K562 (cell line): ENCODE measurements around the gene HIVEP1. TPM values are rescaled to one million over a fixed set of nuclear protein-coding genes. Genes with fewer than 3 reads are reported as not detected.

Experiments used
- ARID3A ChIP-seq: IDR thresholded peaks from 2 replicates; pipeline ENCODE4 v1.6.1; 2012; ENCODE audit warnings: low read depth, low read length, improper control_type of control experiment, borderline replicate concordance
- NCOA6 ChIP-seq: fragments of 450-650 bp; IDR thresholded peaks from 2 replicates; pipeline ENCODE4 v1.6.1; 2017; ENCODE audit warnings: mild to moderate bottlenecking
- NCOR1 ChIP-seq: fragments of 450-650 bp; IDR thresholded peaks from 2 replicates; pipeline ENCODE4 v1.6.1; 2016; ENCODE audit warnings: mild to moderate bottlenecking, moderate library complexity
- RCOR1 ChIP-seq, 2 experiments: IDR thresholded peaks; 2 replicates each; pipeline ENCODE4 v1.6.1; 2012; ENCODE audit warnings: low read depth in 2 of 2, low read length in 2 of 2, borderline replicate concordance in 1 of 2, improper control_type of control experiment in 1 of 2
- THRA ChIP-seq: fragments of 450-650 bp; IDR thresholded peaks from 2 replicates; pipeline ENCODE4 v1.6.1; 2017; ENCODE audit warnings: mild to moderate bottlenecking, moderate library complexity
- ZNF121 ChIP-seq: sonication (generic); formaldehyde crosslinking; conservative IDR thresholded peaks from 2 replicates; pipeline ENCODE4 v1.8.0; 2022; ENCODE audit warnings: missing genetic modification reagents
- ZNF407 ChIP-seq: fragments of 450-650 bp; IDR thresholded peaks from 2 replicates; pipeline ENCODE4 v1.6.1; 2016; ENCODE audit warnings: low read depth
- polyA plus RNA-seq, 8 experiments: library from polyadenylated mRNA; depleted of rRNA in 4 of 8; stranded (reverse) in 5 of 8; unstranded in 3 of 8; fragments of >200 nt; fragmentation: Nextera tagmentation in 2 of 8; fragmentation: Illumina TruSeq in 1 of 8; extraction: Ambion mirVana in 2 of 8; extraction: Trizol in 1 of 8; gene quantifications; 2 replicates each; pipeline versions ENCODE4 v1.2.1 to v1.2.3, GENCODE V29; 2011 to 2014; ENCODE audit warnings: inconsistent platforms in 1 of 8, missing spikeins in 1 of 8
- total RNA-seq, 7 experiments: library from RNA; depleted of rRNA in 6 of 7; stranded (reverse); fragments of >200 nt in 6 of 7; fragmentation: Illumina TruSeq in 2 of 7; extraction: Trizol in 2 of 7; gene quantifications; 2 replicates each; pipeline versions ENCODE4 v1.2.1 to v1.2.3, GENCODE V29; 2011 to 2021; ENCODE audit warnings: low replicate concordance in 1 of 7
- TF ChIP-seq, protein P1 (sequence below), 2 experiments: fragments of 450-650 bp; IDR thresholded peaks; 2 replicates each; pipeline ENCODE4 v1.6.1; 2018; ENCODE audit warnings: mild to moderate bottlenecking in 2 of 2, low read depth in 1 of 2; ENCODE audit not compliant: partially characterized antibody in 2 of 2
- TF ChIP-seq, protein P2 (sequence below), 3 experiments: IDR thresholded peaks in 2 of 3; conservative IDR thresholded peaks in 1 of 3; 2 replicates each; pipeline ENCODE4 v1.5.1; 2011 to 2012; ENCODE audit warnings: low read length in 3 of 3, mild to moderate bottlenecking in 3 of 3, control low read depth in 2 of 3, improper control_type of control experiment in 1 of 3, inconsistent platforms in 1 of 3, low read depth in 1 of 3, mixed read lengths in 1 of 3, moderate library complexity in 1 of 3; ENCODE audit not compliant: insufficient read depth in 2 of 3

HIVEP1 gene
- total and polyA plus RNA-seq, 9 of the 15 experiments (the other 6 are each of a cell fraction or from before 2014, with no cell fraction given): 6.0 to 33.3 (median 21.7) TPM

DNA sequence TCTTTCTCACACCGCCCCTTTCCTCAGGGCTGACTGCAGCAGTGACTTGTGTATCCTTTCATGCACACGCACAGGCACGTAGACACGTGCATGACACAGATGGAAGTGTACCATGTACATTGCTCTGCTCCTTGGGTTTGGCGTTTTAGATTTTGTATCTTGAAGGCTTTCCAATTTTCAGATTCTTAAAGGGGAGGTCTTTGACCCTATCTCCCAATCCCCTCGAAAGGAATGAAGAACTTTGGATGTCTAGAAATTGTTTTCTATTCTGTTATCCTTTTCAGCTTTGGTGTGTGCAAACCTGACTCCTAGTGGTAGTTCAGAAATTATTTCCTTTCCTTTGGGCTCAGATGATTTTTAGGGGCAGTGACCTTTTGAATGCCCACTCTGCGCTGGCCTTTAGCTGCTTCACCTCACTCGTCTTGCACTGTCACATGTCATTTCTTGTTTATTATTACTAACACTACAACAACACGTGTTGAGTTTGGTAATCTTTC is 63.0 kb downstream of the HIVEP1 start (continued):
- TF ChIP-seq ZNF407 (no peak), THRA (no peak), NCOR1 (no peak), RCOR1 (IDR thresholded peaks at IDR 0.05; ENCODE audit: borderline replicate concordance in 1 of 2, low read depth in 2 of 2, low read length in 2 of 2) (no peak), ZNF121 (CRISPR knock-in tag) (no peak), NCOA6 (no peak), ARID3A (0 out of 2 replicates have a peak, but pooled peaks have one; percentile 39)
- TF ChIP-seq, protein P1, sequence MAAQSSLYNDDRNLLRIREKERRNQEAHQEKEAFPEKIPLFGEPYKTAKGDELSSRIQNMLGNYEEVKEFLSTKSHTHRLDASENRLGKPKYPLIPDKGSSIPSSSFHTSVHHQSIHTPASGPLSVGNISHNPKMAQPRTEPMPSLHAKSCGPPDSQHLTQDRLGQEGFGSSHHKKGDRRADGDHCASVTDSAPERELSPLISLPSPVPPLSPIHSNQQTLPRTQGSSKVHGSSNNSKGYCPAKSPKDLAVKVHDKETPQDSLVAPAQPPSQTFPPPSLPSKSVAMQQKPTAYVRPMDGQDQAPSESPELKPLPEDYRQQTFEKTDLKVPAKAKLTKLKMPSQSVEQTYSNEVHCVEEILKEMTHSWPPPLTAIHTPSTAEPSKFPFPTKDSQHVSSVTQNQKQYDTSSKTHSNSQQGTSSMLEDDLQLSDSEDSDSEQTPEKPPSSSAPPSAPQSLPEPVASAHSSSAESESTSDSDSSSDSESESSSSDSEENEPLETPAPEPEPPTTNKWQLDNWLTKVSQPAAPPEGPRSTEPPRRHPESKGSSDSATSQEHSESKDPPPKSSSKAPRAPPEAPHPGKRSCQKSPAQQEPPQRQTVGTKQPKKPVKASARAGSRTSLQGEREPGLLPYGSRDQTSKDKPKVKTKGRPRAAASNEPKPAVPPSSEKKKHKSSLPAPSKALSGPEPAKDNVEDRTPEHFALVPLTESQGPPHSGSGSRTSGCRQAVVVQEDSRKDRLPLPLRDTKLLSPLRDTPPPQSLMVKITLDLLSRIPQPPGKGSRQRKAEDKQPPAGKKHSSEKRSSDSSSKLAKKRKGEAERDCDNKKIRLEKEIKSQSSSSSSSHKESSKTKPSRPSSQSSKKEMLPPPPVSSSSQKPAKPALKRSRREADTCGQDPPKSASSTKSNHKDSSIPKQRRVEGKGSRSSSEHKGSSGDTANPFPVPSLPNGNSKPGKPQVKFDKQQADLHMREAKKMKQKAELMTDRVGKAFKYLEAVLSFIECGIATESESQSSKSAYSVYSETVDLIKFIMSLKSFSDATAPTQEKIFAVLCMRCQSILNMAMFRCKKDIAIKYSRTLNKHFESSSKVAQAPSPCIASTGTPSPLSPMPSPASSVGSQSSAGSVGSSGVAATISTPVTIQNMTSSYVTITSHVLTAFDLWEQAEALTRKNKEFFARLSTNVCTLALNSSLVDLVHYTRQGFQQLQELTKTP (IDR thresholded peaks at IDR 0.05; ENCODE audit: low read depth in 1 of 2, partially characterized antibody in 2 of 2): no peak
- TF ChIP-seq, protein P2, sequence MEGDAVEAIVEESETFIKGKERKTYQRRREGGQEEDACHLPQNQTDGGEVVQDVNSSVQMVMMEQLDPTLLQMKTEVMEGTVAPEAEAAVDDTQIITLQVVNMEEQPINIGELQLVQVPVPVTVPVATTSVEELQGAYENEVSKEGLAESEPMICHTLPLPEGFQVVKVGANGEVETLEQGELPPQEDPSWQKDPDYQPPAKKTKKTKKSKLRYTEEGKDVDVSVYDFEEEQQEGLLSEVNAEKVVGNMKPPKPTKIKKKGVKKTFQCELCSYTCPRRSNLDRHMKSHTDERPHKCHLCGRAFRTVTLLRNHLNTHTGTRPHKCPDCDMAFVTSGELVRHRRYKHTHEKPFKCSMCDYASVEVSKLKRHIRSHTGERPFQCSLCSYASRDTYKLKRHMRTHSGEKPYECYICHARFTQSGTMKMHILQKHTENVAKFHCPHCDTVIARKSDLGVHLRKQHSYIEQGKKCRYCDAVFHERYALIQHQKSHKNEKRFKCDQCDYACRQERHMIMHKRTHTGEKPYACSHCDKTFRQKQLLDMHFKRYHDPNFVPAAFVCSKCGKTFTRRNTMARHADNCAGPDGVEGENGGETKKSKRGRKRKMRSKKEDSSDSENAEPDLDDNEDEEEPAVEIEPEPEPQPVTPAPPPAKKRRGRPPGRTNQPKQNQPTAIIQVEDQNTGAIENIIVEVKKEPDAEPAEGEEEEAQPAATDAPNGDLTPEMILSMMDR (IDR thresholded peaks at IDR 0.05 in 2 of 3, conservative IDR thresholded peaks at IDR 0.05 in 1 of 3; ENCODE audit: insufficient read depth in 2 of 3, low read depth in 1 of 3, low read length in 3 of 3): peak; percentile 51 to 72 (median 57); a peak in 5 of 6 replicates
